A549 (cell line): Measurements from ENCODE around the gene FBXO11. TPM values are rescaled to one million over a fixed set of nuclear protein-coding genes. Genes with fewer than 3 reads are reported as not detected.

ENCODE experiments used
- ATAC-seq, 2 experiments: fragments of 200-7000 bp in 1 of 2; fragments of >200 bp in 1 of 2; cut with Nextera tagmentation in 1 of 2; cut with Tn5 transposase in 1 of 2; 3 replicates each; pipeline versions ENCODE4 v1.8.0 to v1.9.1; 2018 to 2020; ENCODE audit warnings: mild to moderate bottlenecking in 1 of 2, moderate library complexity in 1 of 2
- CTCF ChIA-PET: fragments of 300-600 bp; sonication (Branson Sonifier 250); formaldehyde crosslinking; extraction: SDS; loops from one replicate; lab custom pipeline; 2021; ENCODE audit warnings: antibody characterized with exemption, inconsistent platforms; lab: Yijun Ruan, JAX
- POLR2A ChIA-PET: fragments of 350-600 bp; formaldehyde crosslinking; extraction: SDS; loops from one replicate; lab custom pipeline; 2021; ENCODE audit warnings: antibody characterized with exemption, inconsistent platforms; lab: Yijun Ruan, JAX
- DNase-seq, 2 experiments: peaks; one replicate each; pipeline versions ENCODE4 v3.0.0 to v3.0.0-alpha.2; 2011 to 2016; ENCODE audit warnings: low read depth in 1 of 2, low spot score in 1 of 2
- FAIRE-seq: peaks from 2 replicates; lab custom pipeline; 2011; peaks lifted over from hg19 to GRCh38; lab: Jason Lieb, UNC
- H3K27ac ChIP-seq, 2 experiments: fragments of >200 bp; sonication (Bioruptor Twin); formaldehyde crosslinking; 3 replicates each; pipeline ENCODE4 v1.5.1; 2016 to 2017
- H3K4me1 ChIP-seq: fragments of >200 bp; sonication (Bioruptor Twin); formaldehyde crosslinking; 3 replicates; pipeline ENCODE4 v1.6.1; 2016
- H3K4me2 ChIP-seq: fragments of >200 bp; sonication (Bioruptor Twin); formaldehyde crosslinking; 3 replicates; pipeline ENCODE4 v1.6.1; 2016
- H3K4me3 ChIP-seq: fragments of >200 bp; sonication (Bioruptor Twin); formaldehyde crosslinking; 3 replicates; pipeline ENCODE4 v1.5.1; 2016
- H3K9me3 ChIP-seq: fragments of >200 bp; sonication (Bioruptor Twin); formaldehyde crosslinking; 3 replicates; pipeline ENCODE4 v1.6.1; 2016
- BHLHE40 ChIP-seq: IDR thresholded peaks from 2 replicates; pipeline ENCODE4 v1.6.1; 2012; ENCODE audit warnings: low read depth, low read length, inconsistent platforms
- CBX2 ChIP-seq: fragments of 200-600 bp; sonication (generic); IDR thresholded peaks from 2 replicates; pipeline ENCODE4 v1.6.1; 2016; ENCODE audit warnings: low read depth, mild to moderate bottlenecking, borderline replicate concordance
- CBX8 ChIP-seq: fragments of 200-600 bp; sonication (generic); IDR thresholded peaks from 2 replicates; pipeline ENCODE4 v1.6.1; 2016
- CHD2 ChIP-seq: fragments of 150-350 bp; IDR thresholded peaks from 2 replicates; pipeline ENCODE4 v1.6.1; 2014; ENCODE audit warnings: low read length; ENCODE audit not compliant: partially characterized antibody
- CHD4 ChIP-seq: fragments of 200-600 bp; sonication (generic); IDR thresholded peaks from 2 replicates; pipeline ENCODE4 v1.6.1; 2016; ENCODE audit warnings: antibody characterized with exemption, mild to moderate bottlenecking, borderline replicate concordance
- CTCF ChIP-seq: fragments of >200 bp; sonication (Bioruptor Twin); formaldehyde crosslinking; IDR thresholded peaks from 3 replicates; pipeline ENCODE4 v1.5.1; 2016
- EHMT2 ChIP-seq: fragments of 200-600 bp; sonication (generic); IDR thresholded peaks from 2 replicates; pipeline ENCODE4 v1.6.1; 2016; ENCODE audit warnings: antibody characterized with exemption, low read depth, mild to moderate bottlenecking, moderate library complexity
- FOSL2 ChIP-seq, 2 experiments: fragments of 450-650 bp in 1 of 2; fragments of >200 bp in 1 of 2; sonication (Bioruptor Twin) in 1 of 2; formaldehyde crosslinking; IDR thresholded peaks; 2 replicates each; pipeline versions ENCODE4 v1.5.0 to v1.6.1; 2016 to 2020; ENCODE audit warnings: mild to moderate bottlenecking in 1 of 2, moderate library complexity in 1 of 2
- FOXS1 ChIP-seq: fragments of 250-450 bp; sonication (Bioruptor Pico); IDR thresholded peaks from 2 replicates; pipeline ENCODE4 v1.5.0; 2020; ENCODE audit warnings: mild to moderate bottlenecking, moderate library complexity
- GATA3 ChIP-seq: IDR thresholded peaks from 2 replicates; pipeline ENCODE4 v1.6.1; 2012; ENCODE audit warnings: borderline replicate concordance
- HDAC2 ChIP-seq: fragments of 200-600 bp; sonication (generic); IDR thresholded peaks from 2 replicates; pipeline ENCODE4 v1.6.1; 2016
- HOXA7 ChIP-seq: fragments of 250-450 bp; sonication (Bioruptor Pico); IDR thresholded peaks from 2 replicates; pipeline ENCODE4 v1.5.0; 2020; ENCODE audit warnings: mild to moderate bottlenecking, moderate library complexity
- HOXB13 ChIP-seq: fragments of 250-450 bp; sonication (Bioruptor Pico); IDR thresholded peaks from 2 replicates; pipeline ENCODE4 v1.5.0; 2020; ENCODE audit warnings: low read depth, mild to moderate bottlenecking, moderate library complexity
- JUN ChIP-seq, 2 experiments: fragments of >200 bp; sonication (Bioruptor Twin); formaldehyde crosslinking; IDR thresholded peaks; 2 replicates in 1 of 2; 3 replicates in 1 of 2; pipeline ENCODE4 v1.6.1; 2016 to 2017
- JUNB ChIP-seq: fragments of >200 bp; sonication (Bioruptor Twin); formaldehyde crosslinking; IDR thresholded peaks from 2 replicates; pipeline ENCODE4 v1.6.1; 2016
- KDM1A ChIP-seq: fragments of 200-600 bp; sonication (generic); IDR thresholded peaks from 2 replicates; pipeline ENCODE4 v1.6.1; 2016; ENCODE audit warnings: low read depth, mild to moderate bottlenecking
- KDM5A ChIP-seq: fragments of 200-600 bp; sonication (generic); IDR thresholded peaks from 2 replicates; pipeline ENCODE4 v1.6.1; 2016; ENCODE audit warnings: antibody characterized with exemption, mild to moderate bottlenecking
- MAX ChIP-seq: IDR thresholded peaks from 2 replicates; pipeline ENCODE4 v1.6.1; 2012
- MAZ ChIP-seq: fragments of 150-350 bp; IDR thresholded peaks from 2 replicates; pipeline ENCODE4 v1.6.1; 2014; ENCODE audit warnings: antibody characterized with exemption, low read depth, low read length, borderline replicate concordance
- NPAS2 ChIP-seq: fragments of 250-450 bp; sonication (Bioruptor Pico); IDR thresholded peaks from 2 replicates; pipeline ENCODE4 v1.8.0; 2022; ENCODE audit warnings: mild to moderate bottlenecking, moderate library complexity, borderline replicate concordance
- PBX3 ChIP-seq: IDR thresholded peaks from 2 replicates; pipeline ENCODE4 v1.6.1; 2012
- POLR2AphosphoS2 ChIP-seq: conservative IDR thresholded peaks from 2 replicates; pipeline ENCODE4 v1.6.1; 2012; ENCODE audit warnings: low read length, improper control_type of control experiment, inconsistent platforms
- RCOR1 ChIP-seq: fragments of 150-350 bp; IDR thresholded peaks from 2 replicates; pipeline ENCODE4 v1.6.1; 2014; ENCODE audit warnings: antibody characterized with exemption, low read length, low read depth
- RFX5 ChIP-seq: fragments of 450-650 bp; IDR thresholded peaks from 2 replicates; pipeline ENCODE4 v1.7.1; 2014; ENCODE audit warnings: antibody characterized with exemption, mild to moderate bottlenecking, moderate library complexity
- TFCP2L1 ChIP-seq: fragments of 250-450 bp; sonication (Bioruptor Pico); IDR thresholded peaks from 2 replicates; pipeline ENCODE4 v1.5.0; 2021; ENCODE audit warnings: mild to moderate bottlenecking
- TP53 ChIP-seq: fragments of 250-450 bp; sonication (Bioruptor Pico); IDR thresholded peaks from 2 replicates; pipeline ENCODE4 v1.5.0; 2021; ENCODE audit warnings: mild to moderate bottlenecking, moderate library complexity
- USF2 ChIP-seq: fragments of 450-650 bp; IDR thresholded peaks from 2 replicates; pipeline ENCODE4 v1.6.1; 2014; ENCODE audit warnings: antibody characterized with exemption
- ZC3H11A ChIP-seq: fragments of 450-650 bp; IDR thresholded peaks from 2 replicates; pipeline ENCODE4 v1.6.1; 2014; ENCODE audit warnings: antibody characterized with exemption, mild to moderate bottlenecking
- ZFP36 ChIP-seq: fragments of 450-650 bp; IDR thresholded peaks from 2 replicates; pipeline ENCODE4 v1.6.1; 2014; ENCODE audit warnings: borderline replicate concordance; ENCODE audit not compliant: partially characterized antibody
- ZNF302 ChIP-seq: fragments of 250-450 bp; sonication (Bioruptor Pico); IDR thresholded peaks from 2 replicates; pipeline ENCODE4 v1.9.0; 2021; ENCODE audit warnings: inconsistent platforms, mild to moderate bottlenecking, moderate library complexity
- WGBS: methylation state at CpG from one replicate; pipeline ENCODE4 v1.1.6; 2017; ENCODE audit errors: missing lambda C conversion rate; 5-methylcytosine and 5-hydroxymethylcytosine counted together
- polyA plus RNA-seq, 4 experiments: library from polyadenylated mRNA; depleted of rRNA in 3 of 4; stranded (reverse); fragments of >200 nt; fragmentation: RNase III in 1 of 4; extraction: RNeasy Plus Mini Kit Qiagen cat#74134 plus additional on column Dnase treatment in 1 of 4; gene quantifications; 2 replicates in 3 of 4; 3 replicates in 1 of 4; pipeline ENCODE4 v1.2.3, GENCODE V29; 2011 to 2017

Gene FBXO11
- polyA plus RNA-seq, 2 of the 4 experiments (the other 2 are of a cell fraction), result 51.1 to 61.4 TPM

GRCh38 chr2:47843407-47843806 lies 62.9 kb downstream of the FBXO11 start:
- CTCF ChIA-PET, result interaction anchor here (0.6 to 1.9 kb wide), 5 partner anchors 14 to 1929 kb away, joined by 3 to 14 read pairs (median 3); no protein-coding TSS in a partner anchor
- Histone ChIP-seq H3K4me1 (no peaks in the 10 kb centered on the region), H3K9me3 (no peaks in the 10 kb centered on the region), H3K4me3 (no peak overlapping the region), H3K4me2 (no peak overlapping the region), H3K27ac (no peak overlapping the region)
- no peak for FAIRE-seq
- no peak for DNase-seq
- no peak for TF ChIP-seq POLR2AphosphoS2
- no peak for TF ChIP-seq MAX
- no peak for TF ChIP-seq JUNB
- no peak for TF ChIP-seq FOXS1 (CRISPR knock-in tag)
- TF ChIP-seq CHD2, result no peak
- TF ChIP-seq BHLHE40, result no peak
- TF ChIP-seq ZC3H11A, result no peak
- 95% methylated on average over 1 of the region's 1 CpG for WGBS
- ATAC-seq, result no peak
- POLR2A ChIA-PET, result no interaction called here

GRCh38 chr2:47842846-47843245 lies 63.5 kb downstream of the FBXO11 start:
- no peak for FAIRE-seq
- no peak; a peak in 1 of 6 replicates for ATAC-seq
- Histone ChIP-seq H3K4me2 (no peak overlapping the region), H3K27ac (no peak overlapping the region)
- ChIA-PET CTCF (interaction anchor here (0.6 to 1.9 kb wide), 6 partner anchors 15 to 1929 kb away, joined by 3 to 14 read pairs (median 3); no protein-coding TSS in a partner anchor), POLR2A (no interaction called here)
- WGBS, result 92% methylated on average over 3 of the region's 3 CpGs
- DNase-seq, result no peak
- TF ChIP-seq CBX2 (no peak), HDAC2 (no peak), KDM1A (no peak), KDM5A (no peak), TFCP2L1 (no peak), HOXB13 (no peak), CHD2 (no peak), TP53 (CRISPR knock-in tag) (no peak), JUN (IDR thresholded peaks at IDR 0.05) (no peak), CHD4 (no peak), HOXA7 (CRISPR knock-in tag) (no peak), ZC3H11A (no peak), MAX (no peak), GATA3 (no peak), EHMT2 (no peak), MAZ (no peak), NPAS2 (no peak), PBX3 (no peak), RCOR1 (no peak)
- TF ChIP-seq, all 56 proteins: peak for 0
- Histone ChIP-seq H3K9me3 (no peaks in the 10 kb centered on the region), H3K4me3 (no peak overlapping the region), H3K4me1 (no peaks in the 10 kb centered on the region)

GRCh38 chr2:47838686-47839085 lies 67.6 kb downstream of the FBXO11 start:
- ATAC-seq (no peak), FAIRE-seq (no peak), DNase-seq (no peak)
- WGBS, result 95% methylated on average over 4 of the region's 4 CpGs
- ChIA-PET POLR2A (no interaction called here), CTCF (no interaction called here)
- Histone ChIP-seq H3K9me3 (no peaks in the 10 kb centered on the region), H3K4me2 (no peak overlapping the region), H3K4me1 (no peaks in the 10 kb centered on the region), H3K27ac (no peak overlapping the region), H3K4me3 (no peak overlapping the region)
- TF ChIP-seq CBX8, result no peak
- TF ChIP-seq FOSL2 (IDR thresholded peaks at IDR 0.05), result no peak
- no peak for TF ChIP-seq FOSL2 (CRISPR knock-in tag; IDR thresholded peaks at IDR 0.05)
- TF ChIP-seq ZFP36, result no peak
- TF ChIP-seq HDAC2, result no peak
- no peak for TF ChIP-seq USF2
- TF ChIP-seq ZNF302, result no peak
- TF ChIP-seq RFX5, result no peak
- TF ChIP-seq CTCF, result no peak
- TF ChIP-seq JUNB, result no peak
